ENCODE data around the gene NOS1AP. TPM values are rescaled to one million over a fixed set of nuclear protein-coding genes. Genes with fewer than 3 reads are reported as not detected.

The NOS1AP gene
- total and polyA plus RNA-seq, 9 of the 15 experiments (the other 6 are each of a cell fraction or from before 2014, with no cell fraction given): 0.07 to 1.5 (median 0.22) TPM

DNA sequence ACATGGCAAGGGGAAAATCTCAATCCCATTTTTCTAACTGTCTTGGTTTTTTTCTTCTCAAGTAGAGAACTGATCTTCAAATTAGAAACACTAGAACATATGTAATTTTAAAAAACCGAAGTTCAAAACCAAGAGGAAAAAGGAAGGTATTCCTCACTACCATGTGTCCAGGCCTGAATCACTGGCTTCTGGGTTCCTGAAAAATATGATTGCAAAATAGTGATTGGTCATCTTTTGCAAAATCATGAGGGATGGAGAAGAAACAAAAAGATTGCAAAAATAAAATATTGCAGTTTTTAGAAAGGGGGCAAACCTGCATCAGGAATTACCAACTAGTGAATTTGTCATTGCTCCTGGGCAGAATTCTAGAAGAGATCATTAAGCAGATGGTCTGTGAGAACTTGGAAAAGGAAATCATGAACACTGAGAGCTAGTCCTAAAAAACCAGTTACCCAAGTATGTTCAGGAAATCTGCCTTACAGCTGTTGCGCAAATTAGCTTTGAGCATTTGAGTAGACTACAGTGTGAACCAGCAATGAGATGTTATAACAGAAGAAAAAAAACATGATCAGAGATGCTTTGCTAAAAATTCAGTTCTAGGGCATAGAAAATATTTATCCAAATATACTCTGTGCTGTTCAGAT, 257.8 kb downstream of the NOS1AP start (continued):
- TF ChIP-seq, protein P1, sequence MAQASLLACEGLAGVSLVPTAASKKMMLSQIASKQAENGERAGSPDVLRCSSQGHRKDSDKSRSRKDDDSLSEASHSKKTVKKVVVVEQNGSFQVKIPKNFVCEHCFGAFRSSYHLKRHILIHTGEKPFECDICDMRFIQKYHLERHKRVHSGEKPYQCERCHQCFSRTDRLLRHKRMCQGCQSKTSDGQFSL (CRISPR knock-in tag; IDR thresholded peaks at IDR 0.05): no peak
- TF ChIP-seq, protein P1 (tag; IDR thresholded peaks at IDR 0.05): no peak
- TF ChIP-seq, protein P2, sequence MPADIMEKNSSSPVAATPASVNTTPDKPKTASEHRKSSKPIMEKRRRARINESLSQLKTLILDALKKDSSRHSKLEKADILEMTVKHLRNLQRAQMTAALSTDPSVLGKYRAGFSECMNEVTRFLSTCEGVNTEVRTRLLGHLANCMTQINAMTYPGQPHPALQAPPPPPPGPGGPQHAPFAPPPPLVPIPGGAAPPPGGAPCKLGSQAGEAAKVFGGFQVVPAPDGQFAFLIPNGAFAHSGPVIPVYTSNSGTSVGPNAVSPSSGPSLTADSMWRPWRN (IDR thresholded peaks at IDR 0.05; ENCODE audit: low read depth): no peak

DNA sequence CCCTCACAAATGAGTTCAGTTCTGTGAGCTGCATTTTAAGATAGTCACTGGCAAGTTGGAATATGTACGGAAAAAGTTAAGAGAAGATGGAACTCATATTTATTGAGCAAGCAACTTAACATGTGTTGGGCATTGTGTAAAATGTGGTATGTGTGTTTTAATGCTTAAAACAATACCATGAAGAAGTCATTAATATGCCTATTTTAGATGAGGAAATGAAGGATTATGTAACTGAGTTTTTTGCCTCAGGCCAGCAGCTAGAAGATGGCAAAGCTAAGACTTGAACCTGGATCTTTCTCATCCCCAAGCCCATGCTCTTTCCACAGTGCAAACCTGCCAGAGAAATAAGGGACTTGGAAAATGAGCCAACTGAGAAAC, 258.3 kb downstream of the NOS1AP start:
- WGBS (ENCODE audit: insufficient coverage, low coverage, missing lambda C conversion rate): 27% methylated on average over 1 of the region's 1 CpG
- Histone ChIP-seq H3K4me3 (no peak overlapping the region), H3K27ac (ENCODE audit: extremely low read depth, low read depth, low read length) (no peak overlapping the region), H4K20me1 (replicated peaks; ENCODE audit: control insufficient read depth, insufficient read depth, low read length) (no peaks in the 10 kb centered on the region), H2AFZ (ENCODE audit: low read depth, low read length) (no peak overlapping the region), H3K27me3 (ENCODE audit: control insufficient read depth in 2 of 2, insufficient read depth in 2 of 2, low read length in 2 of 2) (peaks cover 13 to 18% of the 10 kb centered on the region in 2 experiments; a peak in 3 of 5 replicates), H3K9me1 (ENCODE audit: control insufficient read depth, insufficient read depth, low read length) (no peaks in the 10 kb centered on the region), H3K79me2 (ENCODE audit: control insufficient read depth, insufficient read depth, low read length) (no peaks in the 10 kb centered on the region), H3K9me3 (replicated peaks; ENCODE audit: control insufficient read depth, insufficient read depth, low read depth, low read length) (no peaks in the 10 kb centered on the region), H3K4me1 (replicated peaks in 1 of 2; ENCODE audit: control insufficient read depth in 2 of 2, insufficient read depth in 2 of 2, low read length in 2 of 2) (no peaks in the 10 kb centered on the region), H3K4me2 (ENCODE audit: insufficient read depth, low read length) (no peak overlapping the region), H3K9ac (ENCODE audit: insufficient read depth in 1 of 2, low read depth in 2 of 2, low read length in 2 of 2) (no peak overlapping the region), H3K36me3 (ENCODE audit: control insufficient read depth, insufficient read depth, low read length) (no peaks in the 10 kb centered on the region)
- no peak for DNase-seq (ENCODE audit: extremely low read depth in 1 of 4, low spot score in 3 of 4)
- TF ChIP-seq TRIM24 (IDR thresholded peaks at IDR 0.05) (no peak), ZFX (CRISPR knock-in tag; IDR thresholded peaks at IDR 0.05) (no peak), ZNF146 (CRISPR knock-in tag; IDR thresholded peaks at IDR 0.05; ENCODE audit: unreplicated experiment) (no peak), JUN (IDR thresholded peaks at IDR 0.05; ENCODE audit: borderline replicate concordance, low read depth, low read length) (no peak), JUN (CRISPR knock-in tag; IDR thresholded peaks at IDR 0.05; ENCODE audit: borderline replicate concordance) (no peak)
- TF ChIP-seq, protein P3, sequence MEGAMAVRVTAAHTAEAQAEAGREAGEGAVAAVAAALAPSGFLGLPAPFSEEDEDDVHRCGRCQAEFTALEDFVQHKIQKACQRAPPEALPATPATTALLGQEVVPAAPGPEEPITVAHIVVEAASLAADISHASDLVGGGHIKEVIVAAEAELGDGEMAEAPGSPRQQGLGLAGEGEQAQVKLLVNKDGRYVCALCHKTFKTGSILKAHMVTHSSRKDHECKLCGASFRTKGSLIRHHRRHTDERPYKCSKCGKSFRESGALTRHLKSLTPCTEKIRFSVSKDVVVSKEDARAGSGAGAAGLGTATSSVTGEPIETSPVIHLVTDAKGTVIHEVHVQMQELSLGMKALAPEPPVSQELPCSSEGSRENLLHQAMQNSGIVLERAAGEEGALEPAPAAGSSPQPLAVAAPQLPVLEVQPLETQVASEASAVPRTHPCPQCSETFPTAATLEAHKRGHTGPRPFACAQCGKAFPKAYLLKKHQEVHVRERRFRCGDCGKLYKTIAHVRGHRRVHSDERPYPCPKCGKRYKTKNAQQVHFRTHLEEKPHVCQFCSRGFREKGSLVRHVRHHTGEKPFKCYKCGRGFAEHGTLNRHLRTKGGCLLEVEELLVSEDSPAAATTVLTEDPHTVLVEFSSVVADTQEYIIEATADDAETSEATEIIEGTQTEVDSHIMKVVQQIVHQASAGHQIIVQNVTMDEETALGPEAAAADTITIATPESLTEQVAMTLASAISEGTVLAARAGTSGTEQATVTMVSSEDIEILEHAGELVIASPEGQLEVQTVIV (CRISPR knock-in tag; IDR thresholded peaks at IDR 0.05; ENCODE audit: borderline replicate concordance): no peak
- TF ChIP-seq, protein P4, sequence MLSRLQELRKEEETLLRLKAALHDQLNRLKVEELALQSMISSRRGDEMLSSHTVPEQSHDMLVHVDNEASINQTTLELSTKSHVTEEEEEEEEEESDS (CRISPR knock-in tag; IDR thresholded peaks at IDR 0.05): no peak
- intact Hi-C loops (cut with micrococcal nuclease): no loop called here
- POLR2A ChIA-PET: interaction anchor here (0.8 kb wide), 1 partner anchor 11 kb away, joined by 3 read pairs; no protein-coding TSS in a partner anchor
- no peak for ATAC-seq
- no TSS peak for BruUV-seq (replicated peaks)
- in situ Hi-C loops (cut with MboI): no loop called here
- no peak for FAIRE-seq
- CTCF ChIA-PET (ENCODE audit: low intra/inter-chr PET ratio): no interaction called here
